Activated T-cell treated with anti-CD3 and anti-CD28 coated beads, Interleukin-2, amount 50 U/mL, for 4 hours (primary cell): ENCODE data around the gene SLC35D2. TPM values are rescaled to one million over a fixed set of nuclear protein-coding genes. Genes with fewer than 3 reads are reported as not detected.
A peak's percentile ranks its signal among the peaks of the same experiment; 100 is the strongest.
"Not testable (repeated sequence)": the region's sequence is repeated elsewhere in the genome, so short reads cannot be mapped to it uniquely, and the experiment has no call there.

Experiments used
- ATAC-seq, 2 donors: fragments of 200-7000 bp; cut with Tn5 transposase; one replicate each; pipeline ENCODE4 v1.10.0; 2021
- DNase-seq: peaks from one replicate; pipeline ENCODE4 v3.0.0-alpha.2; 2020
- H3K27me3 Mint-ChIP-seq: one replicate; pipeline ENCODE4 v1.8.0; 2021; ENCODE audit warnings: low read depth, mixed read lengths
- H3K36me3 Mint-ChIP-seq: one replicate; pipeline ENCODE4 v1.8.0; 2022; ENCODE audit warnings: mixed read lengths; ENCODE audit not compliant: insufficient read depth
- H3K4me1 Mint-ChIP-seq: one replicate; pipeline ENCODE4 v1.8.0; 2021; ENCODE audit warnings: low read depth, mixed read lengths
- H3K4me3 Mint-ChIP-seq: one replicate; pipeline ENCODE4 v1.8.0; 2021; ENCODE audit warnings: mild to moderate bottlenecking, moderate library complexity, mixed read lengths
- H3K9me3 Mint-ChIP-seq: one replicate; pipeline ENCODE4 v1.8.0; 2021; ENCODE audit warnings: mixed read lengths
- total RNA-seq, 3 donors: library from RNA; stranded (reverse); gene quantifications; one replicate each; pipeline ENCODE4 v1.2.1, GENCODE V29; 2021

SLC35D2 gene
- total RNA-seq, 3 donors from 2014 or later: 3.5 to 7.2 (median 4.4) TPM

DNA sequence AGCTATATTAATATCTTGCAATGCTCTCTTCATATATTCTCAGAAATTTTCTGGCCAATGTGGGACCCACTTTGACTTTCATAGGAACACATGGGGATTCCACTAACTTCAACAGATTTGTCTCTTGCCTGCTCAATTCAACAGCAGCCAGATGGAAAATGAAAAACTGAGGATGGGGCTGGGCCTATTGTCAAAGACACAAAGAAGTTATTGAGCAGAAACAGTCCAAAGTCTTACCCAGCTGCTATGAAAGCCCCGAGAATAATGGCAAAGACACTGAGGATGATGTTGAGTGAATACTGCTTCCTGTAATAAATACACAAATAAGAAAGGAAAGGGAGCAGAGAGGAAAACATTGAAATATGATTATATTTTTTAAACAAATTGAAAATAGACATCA, 32.6 kb downstream of the SLC35D2 start:
- DNase-seq: no peak
- H3K36me3 Mint-ChIP-seq: peaks cover 13% of the 10 kb centered on the region
- peaks cover 6% of the 10 kb centered on the region for H3K9me3 Mint-ChIP-seq
- no peak overlapping the region for H3K4me3 Mint-ChIP-seq
- ATAC-seq: no peak
- no peaks in the 10 kb centered on the region for H3K27me3 Mint-ChIP-seq
- H3K4me1 Mint-ChIP-seq: no peaks in the 10 kb centered on the region

DNA sequence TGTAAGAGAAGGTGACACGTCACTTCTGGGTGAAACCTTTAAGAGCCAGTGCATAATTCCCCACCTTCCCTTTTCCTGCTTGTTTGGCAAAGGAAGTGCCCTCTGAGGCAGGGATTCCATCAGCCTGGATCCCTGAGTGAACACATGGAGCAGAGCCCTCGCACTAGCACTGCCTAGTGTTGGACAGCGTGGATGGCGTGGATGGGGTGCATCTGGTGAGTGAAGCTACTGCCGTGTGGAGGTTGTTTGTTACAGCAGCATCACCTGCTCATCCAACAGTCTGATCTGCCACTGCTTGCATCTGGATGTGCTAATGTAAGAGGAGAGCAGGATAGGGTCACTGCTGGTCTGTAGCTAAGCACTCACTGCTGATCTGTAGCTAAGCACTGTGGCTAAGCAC, 35.2 kb downstream of the SLC35D2 start:
- H3K4me3 Mint-ChIP-seq: no peak overlapping the region
- DNase-seq (no peak), ATAC-seq (no peak)
- peaks cover 9% of the 10 kb centered on the region for H3K36me3 Mint-ChIP-seq
- H3K27me3 Mint-ChIP-seq: no peaks in the 10 kb centered on the region
- H3K4me1 Mint-ChIP-seq: no peaks in the 10 kb centered on the region
- H3K9me3 Mint-ChIP-seq: peaks cover 6% of the 10 kb centered on the region

DNA sequence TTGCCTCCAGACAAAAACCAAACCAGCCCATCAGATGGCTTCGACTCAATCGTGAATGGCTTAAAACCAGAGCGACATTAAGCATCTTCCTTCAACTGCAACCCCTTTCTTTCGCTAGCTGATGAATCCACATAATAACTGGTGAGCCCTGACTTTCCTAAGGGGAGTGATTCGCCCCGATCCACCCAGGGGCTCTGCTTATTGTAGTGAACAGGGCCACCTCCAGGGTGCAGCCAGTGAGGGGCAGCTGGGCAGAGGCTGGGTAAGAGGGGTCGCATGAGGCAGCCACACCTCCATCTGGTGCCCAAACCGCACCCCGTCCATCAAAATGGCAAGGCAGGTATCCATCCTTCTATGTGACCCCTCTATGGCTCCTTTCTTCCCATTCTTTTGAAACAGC, 38.0 kb downstream of the SLC35D2 start:
- ATAC-seq: no peak
- H3K27me3 Mint-ChIP-seq: no peaks in the 10 kb centered on the region
- no peak overlapping the region for H3K4me3 Mint-ChIP-seq

DNA sequence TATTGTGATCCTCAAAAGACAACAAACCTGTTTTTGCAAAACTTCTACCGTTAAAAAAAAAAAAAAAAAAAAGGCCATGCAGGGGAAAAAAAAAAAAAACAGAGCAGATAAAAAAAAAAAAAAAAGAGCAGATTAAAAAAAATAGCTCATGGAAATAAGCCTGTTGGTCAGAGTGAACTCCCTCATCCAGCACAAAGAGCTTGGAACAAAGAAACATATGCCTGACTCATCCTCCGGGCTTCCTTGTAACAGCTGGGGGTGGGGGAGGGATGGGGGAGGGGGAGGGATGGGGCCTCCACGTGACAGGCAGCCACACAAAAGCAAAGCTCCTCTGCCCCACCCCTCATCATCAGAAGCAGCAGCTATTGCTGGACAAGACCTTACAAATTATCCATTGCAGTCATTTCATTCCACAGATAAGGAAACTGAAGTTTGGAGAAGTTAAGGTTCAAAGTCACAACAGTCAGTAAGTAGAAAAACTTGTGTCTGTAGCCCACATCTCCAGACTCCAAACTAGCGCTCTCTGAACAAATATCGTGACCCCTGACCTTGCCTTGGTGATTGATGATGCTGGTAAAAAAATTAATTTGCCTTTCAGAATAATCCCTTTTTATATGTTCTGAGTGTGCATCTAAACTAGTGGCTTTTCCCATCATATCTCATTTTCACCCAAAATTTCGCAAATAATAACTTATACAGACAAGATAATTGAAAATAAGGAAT, 38.9 kb downstream of the SLC35D2 start:
- Mint-ChIP-seq H3K4me3 (no peak overlapping the region), H3K9me3 (peaks cover 6% of the 10 kb centered on the region), H3K36me3 (peaks cover 16% of the 10 kb centered on the region), H3K27me3 (no peaks in the 10 kb centered on the region), H3K4me1 (peaks cover 6% of the 10 kb centered on the region)
- DNase-seq (no peak), ATAC-seq (no peak)

More for the DNA sequence above, 38.0 kb downstream of the SLC35D2 start:
- H3K36me3 Mint-ChIP-seq: peaks cover 16% of the 10 kb centered on the region
- DNase-seq: no peak
- H3K9me3 Mint-ChIP-seq: peaks cover 6% of the 10 kb centered on the region
- H3K4me1 Mint-ChIP-seq: no peaks in the 10 kb centered on the region

DNA sequence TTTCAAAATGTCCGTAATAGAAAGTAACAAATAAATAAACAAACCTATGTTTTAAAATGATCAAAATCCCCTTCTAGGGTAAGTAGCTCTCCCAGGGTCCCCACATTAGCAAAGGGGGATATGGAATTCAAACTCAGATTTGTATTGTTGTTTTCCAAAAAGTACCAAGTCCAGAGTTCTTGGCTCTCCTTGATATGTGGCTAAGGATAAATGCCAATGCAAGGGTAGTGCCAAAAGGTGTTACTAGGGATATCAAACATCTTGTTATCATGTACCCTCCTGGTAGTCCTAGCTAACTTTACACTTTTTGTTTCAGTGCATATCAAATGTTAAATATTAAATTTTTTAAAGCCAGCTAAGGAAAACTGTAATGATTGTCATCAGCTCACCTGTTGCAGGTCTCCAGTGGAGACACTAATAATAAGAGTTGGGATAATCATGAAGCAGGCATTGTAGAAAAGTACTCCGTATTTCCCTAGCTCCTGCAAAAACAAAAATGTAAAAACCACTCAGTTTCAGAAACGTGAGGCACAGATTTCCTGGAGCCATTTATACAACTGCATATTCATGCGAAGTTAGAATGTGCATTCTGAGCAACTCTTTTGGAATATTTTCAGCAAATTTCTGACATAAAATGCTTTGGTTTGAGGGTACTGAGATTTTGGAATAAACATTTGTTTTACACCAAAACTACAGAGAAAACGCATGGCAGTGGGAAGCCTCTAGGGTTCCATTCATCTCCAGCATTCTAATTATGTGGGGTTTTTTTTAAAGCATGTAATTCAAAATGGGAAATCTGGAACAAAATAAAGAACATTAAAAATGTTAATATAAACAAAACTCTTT, 39.8 kb downstream of the SLC35D2 start:
- H3K27me3 Mint-ChIP-seq: no peaks in the 10 kb centered on the region

DNA sequence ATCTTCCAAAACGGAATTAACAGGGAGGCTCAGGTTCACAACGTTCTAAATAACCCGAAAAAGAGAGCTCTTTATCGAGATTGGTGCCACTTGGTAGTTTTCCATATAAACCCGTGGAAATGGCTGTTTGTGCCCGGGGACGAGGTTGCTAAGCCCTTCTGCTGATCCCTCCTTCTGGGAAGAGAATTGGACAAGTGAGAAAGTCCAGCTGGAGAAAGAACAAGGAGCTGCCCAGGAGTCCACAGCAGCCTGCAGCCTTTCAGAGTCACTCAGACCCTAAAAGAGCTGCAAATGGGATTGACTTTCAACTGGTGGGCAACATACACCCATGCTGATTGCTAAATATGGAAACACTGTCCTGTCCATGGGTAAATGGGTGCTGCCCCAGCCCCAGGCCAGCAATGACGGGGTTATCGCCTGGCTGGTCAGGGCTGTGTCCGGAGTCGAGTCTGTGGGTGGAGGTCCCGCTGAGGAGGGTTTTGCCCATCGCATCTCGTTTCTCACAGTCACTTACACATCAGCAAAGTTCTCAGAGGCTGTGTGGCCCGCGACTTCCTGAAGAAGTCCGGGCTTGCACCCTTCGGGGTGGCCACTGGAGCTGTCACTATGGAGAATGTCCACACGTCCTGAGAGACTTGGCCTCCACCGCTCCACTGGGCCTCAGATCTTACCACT, 40.8 kb downstream of the SLC35D2 start:
- Mint-ChIP-seq H3K27me3 (no peaks in the 10 kb centered on the region), H3K9me3 (no peaks in the 10 kb centered on the region), H3K4me1 (peaks cover 7% of the 10 kb centered on the region), H3K36me3 (peaks cover 8% of the 10 kb centered on the region), H3K4me3 (no peak overlapping the region)
- DNase-seq (no peak), ATAC-seq (no peak)

More for the DNA sequence above, 39.8 kb downstream of the SLC35D2 start:
- DNase-seq: no peak
- no peak for ATAC-seq
- Mint-ChIP-seq H3K4me1 (peaks cover 7% of the 10 kb centered on the region), H3K4me3 (no peak overlapping the region), H3K9me3 (peaks cover 6% of the 10 kb centered on the region), H3K36me3 (peaks cover 16% of the 10 kb centered on the region)

DNA sequence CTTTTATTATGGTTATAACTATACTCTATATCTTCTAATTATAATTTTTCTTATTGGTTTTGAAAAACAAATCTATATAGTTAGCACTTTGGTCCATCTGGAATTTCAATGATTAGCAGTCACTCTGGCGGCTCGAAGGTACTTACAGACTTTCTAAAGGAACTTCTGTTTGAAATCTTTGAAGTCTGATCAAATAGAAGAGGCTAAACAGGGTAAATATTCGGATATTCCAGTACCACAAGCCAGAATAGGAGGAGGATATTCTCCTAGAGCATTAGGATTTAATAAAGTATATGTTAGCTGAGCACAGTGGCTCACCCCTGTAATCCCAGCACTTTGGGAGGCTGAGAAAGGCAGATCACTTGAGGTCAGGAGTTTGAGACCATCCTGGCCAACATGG, 42.8 kb downstream of the SLC35D2 start:
- Mint-ChIP-seq H3K4me3 (no peak overlapping the region), H3K4me1 (peaks cover 7% of the 10 kb centered on the region), H3K36me3 (peaks cover 8% of the 10 kb centered on the region), H3K27me3 (no peaks in the 10 kb centered on the region), H3K9me3 (no peaks in the 10 kb centered on the region)
- no peak for DNase-seq
- no peak for ATAC-seq

DNA sequence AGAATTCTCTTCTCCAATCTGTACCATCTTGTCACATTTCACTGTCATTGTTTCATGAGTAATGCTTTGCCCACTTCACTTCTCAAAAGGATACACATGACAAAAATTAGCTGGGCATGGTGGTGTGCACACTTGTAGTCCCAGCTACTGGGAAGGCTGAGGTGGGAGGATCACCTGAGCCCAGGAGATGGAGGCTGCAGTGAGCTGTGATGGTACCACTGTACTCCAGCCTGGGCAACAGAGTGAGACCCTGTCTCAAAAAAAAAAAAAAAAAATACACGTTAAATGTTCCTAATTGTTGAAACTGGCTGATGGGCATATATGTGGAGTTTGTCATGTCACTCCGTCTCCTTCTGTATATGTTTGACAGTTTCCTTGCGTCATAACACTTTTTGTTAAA, 45.2 kb downstream of the SLC35D2 start:
- no peaks in the 10 kb centered on the region for H3K27me3 Mint-ChIP-seq
- peaks cover 7% of the 10 kb centered on the region for H3K4me1 Mint-ChIP-seq
- no peaks in the 10 kb centered on the region for H3K9me3 Mint-ChIP-seq
- DNase-seq (no peak), ATAC-seq (no peak)
- H3K36me3 Mint-ChIP-seq: peaks cover 9% of the 10 kb centered on the region
- no peak overlapping the region for H3K4me3 Mint-ChIP-seq

DNA sequence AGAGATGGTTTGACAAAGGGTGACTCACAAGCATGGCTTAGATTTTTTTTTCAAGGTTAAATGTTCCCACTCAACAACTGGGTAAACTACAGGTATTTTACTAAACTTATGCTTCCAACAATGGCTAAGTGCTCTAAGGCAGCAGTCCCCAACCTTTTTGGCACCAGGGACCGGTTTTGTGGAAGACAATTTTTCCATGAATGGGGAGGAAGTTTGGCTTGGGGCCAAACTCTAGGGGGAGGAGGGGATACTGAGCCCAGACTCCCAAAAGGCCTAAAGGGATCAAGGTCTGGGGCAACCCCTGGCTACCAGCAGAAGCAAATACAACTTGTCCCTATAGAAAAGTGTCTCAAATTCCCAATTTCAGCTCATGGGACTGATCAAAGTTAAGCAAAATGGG, 49.6 kb downstream of the SLC35D2 start:
- no peaks in the 10 kb centered on the region for H3K4me1 Mint-ChIP-seq
- H3K9me3 Mint-ChIP-seq: no peaks in the 10 kb centered on the region
- no peak overlapping the region for H3K4me3 Mint-ChIP-seq
- H3K36me3 Mint-ChIP-seq: peaks cover 1% of the 10 kb centered on the region
- H3K27me3 Mint-ChIP-seq: no peaks in the 10 kb centered on the region
- ATAC-seq (no peak), DNase-seq (no peak)

DNA sequence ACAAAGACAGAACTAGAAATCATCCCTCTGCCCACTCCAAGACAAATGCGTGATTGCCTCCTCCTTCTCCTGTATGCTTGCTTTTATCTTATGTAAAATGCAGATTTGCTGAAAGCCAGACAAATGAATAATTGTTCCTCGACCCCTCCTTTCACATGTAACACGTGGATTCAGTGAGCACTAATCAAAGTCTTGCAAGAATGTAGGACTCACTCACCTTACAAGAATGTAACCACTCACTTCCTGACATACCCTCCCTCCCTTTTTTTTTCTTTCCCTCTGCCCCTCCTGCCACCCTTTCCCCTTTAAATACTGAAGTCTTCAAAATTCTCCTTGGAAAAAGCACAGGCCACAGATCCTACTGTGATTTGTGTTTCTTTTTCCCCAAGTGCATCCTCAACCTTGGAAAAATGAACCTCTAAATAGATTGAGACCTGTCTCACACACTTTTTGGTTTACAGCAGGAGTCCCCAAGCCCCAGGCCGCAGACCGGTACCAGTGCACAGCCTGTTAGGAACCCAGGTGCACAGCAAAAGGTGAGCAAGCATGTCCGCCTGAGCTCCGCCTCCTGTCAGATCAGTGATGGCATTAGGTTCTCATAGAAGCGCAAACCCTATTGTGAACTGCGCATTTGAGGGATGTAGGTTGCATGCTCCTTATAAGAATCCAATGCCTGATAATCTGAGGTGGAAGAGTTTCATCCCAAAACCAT, 52.1 kb downstream of the SLC35D2 start:
- no peaks in the 10 kb centered on the region for H3K9me3 Mint-ChIP-seq
- ATAC-seq (no peak), DNase-seq (no peak)
- H3K4me3 Mint-ChIP-seq: no peak overlapping the region
- H3K36me3 Mint-ChIP-seq: peaks cover 1% of the 10 kb centered on the region
- H3K4me1 Mint-ChIP-seq: no peaks in the 10 kb centered on the region
- H3K27me3 Mint-ChIP-seq: no peaks in the 10 kb centered on the region

DNA sequence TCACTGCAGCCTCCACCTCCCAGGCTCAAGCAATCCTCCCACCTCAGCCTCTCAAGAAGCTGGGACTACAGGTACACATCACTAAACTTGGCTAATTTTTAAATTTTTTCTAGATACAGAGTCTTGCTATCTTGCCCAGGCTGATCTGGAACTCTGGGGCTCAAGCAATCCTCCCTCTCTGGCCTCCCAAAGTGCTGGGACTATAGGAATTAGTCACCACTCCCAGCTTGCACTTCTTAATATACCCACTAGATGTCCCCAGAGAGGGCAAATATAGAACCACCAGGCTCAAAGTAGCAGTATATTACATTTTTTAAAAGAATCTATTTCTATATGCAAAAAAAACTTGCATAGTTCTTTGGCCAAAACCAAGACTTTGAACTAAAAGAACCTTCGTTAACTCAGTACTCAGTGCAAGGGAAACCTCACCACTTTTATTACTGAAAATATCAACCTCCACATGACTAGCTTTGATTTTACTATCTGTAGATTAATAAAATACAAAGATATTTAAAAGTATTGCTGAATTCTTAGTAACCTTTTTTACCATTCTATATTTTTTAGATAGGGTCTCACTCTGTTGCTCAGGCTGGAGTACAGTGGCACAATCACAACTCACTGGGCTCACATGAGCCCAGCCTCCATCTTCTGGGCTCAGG, 55.7 kb downstream of the SLC35D2 start:
- H3K4me1 Mint-ChIP-seq: no peaks in the 10 kb centered on the region
- peak; percentile 37 for DNase-seq
- H3K36me3 Mint-ChIP-seq: peaks cover 2% of the 10 kb centered on the region
- ATAC-seq: peak; percentile 52 to 69
- no peak overlapping the region for H3K4me3 Mint-ChIP-seq
- no peaks in the 10 kb centered on the region for H3K27me3 Mint-ChIP-seq
- no peaks in the 10 kb centered on the region for H3K9me3 Mint-ChIP-seq

DNA sequence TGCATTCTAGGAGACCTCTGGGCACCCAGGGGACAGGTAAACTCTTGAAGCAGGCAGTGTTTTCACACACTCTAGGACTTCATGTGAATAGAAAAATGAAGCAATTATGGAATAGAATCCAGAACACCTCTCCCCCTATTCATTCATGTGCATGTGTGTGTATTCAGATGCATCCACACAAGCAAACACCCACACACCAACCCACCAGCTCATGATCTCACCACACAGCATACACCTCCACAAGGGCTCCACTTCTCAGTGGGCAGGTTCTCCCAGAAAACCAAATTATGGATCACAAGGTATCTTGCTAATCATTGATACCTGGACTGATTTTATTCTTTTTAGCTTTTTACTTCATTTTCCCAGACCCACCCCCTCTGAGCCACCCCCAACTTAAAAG, 60.3 kb downstream of the SLC35D2 start:
- no peaks in the 10 kb centered on the region for H3K9me3 Mint-ChIP-seq
- H3K4me1 Mint-ChIP-seq: no peaks in the 10 kb centered on the region
- H3K27me3 Mint-ChIP-seq: no peaks in the 10 kb centered on the region
- no peak for DNase-seq
- no peak overlapping the region for H3K4me3 Mint-ChIP-seq
- ATAC-seq: no peak
- H3K36me3 Mint-ChIP-seq: peaks cover 5% of the 10 kb centered on the region

DNA sequence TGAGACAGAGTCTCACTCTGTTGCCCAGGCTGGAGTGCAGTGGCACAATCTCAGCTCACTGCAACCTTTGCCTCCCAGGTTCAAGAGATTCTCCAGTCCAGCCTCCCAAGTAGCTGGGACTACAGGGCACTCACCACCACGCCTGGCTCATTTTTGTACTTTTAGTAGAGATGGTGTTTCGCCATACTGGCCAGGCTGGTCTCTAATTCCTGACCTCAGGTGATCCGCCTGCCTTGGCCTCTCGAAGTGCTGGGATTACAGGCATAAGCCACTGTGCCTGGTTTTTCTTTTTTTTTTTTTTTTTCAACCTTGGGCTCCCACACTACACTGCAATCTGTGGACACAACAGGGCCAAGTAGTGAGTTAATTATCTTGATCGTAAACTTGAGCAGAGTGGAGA, 60.8 kb downstream of the SLC35D2 start:
- not testable (repeated sequence) for DNase-seq, H3K27me3 Mint-ChIP-seq, H3K4me3 Mint-ChIP-seq, H3K4me1 Mint-ChIP-seq, ATAC-seq, H3K36me3 Mint-ChIP-seq, H3K9me3 Mint-ChIP-seq

DNA sequence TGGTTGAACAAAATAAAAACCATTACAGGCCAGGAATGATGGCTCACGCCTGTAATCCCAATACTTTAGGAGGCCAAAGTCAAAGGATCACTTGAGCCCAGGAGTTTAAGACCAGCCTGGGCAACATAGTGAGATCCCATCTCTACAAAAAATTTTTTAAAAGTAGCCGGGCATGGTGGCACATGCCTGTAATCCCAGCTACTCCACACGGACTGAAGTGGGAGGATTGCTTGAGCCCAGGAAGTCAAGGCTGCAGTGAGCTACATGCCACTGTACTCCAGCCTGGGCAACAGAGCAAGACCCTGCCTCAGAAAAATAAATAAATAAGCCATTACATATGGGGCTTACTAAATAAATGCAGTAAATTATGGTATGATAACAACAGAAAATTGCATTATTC, 61.3 kb downstream of the SLC35D2 start:
- not testable (repeated sequence) for H3K4me1 Mint-ChIP-seq, H3K36me3 Mint-ChIP-seq, DNase-seq, H3K27me3 Mint-ChIP-seq, ATAC-seq, H3K9me3 Mint-ChIP-seq, H3K4me3 Mint-ChIP-seq
